Measurements from ENCODE around the gene DPP4.

GRCh38 chr2:162043132-162043531 is 30.9 kb downstream of the DPP4 start:
- TF ChIP-seq CTCF (conservative IDR thresholded peaks at IDR 0.05; ENCODE audit: low read depth, low read length) (no peak), RAD21 (IDR thresholded peaks at IDR 0.05; ENCODE audit: low read length) (no peak), RCOR1 (IDR thresholded peaks at IDR 0.05; ENCODE audit: insufficient replicate concordance, low read length) (no peak), USF2 (IDR thresholded peaks at IDR 0.05; ENCODE audit: low read depth, low read length) (no peak), MAZ (IDR thresholded peaks at IDR 0.05; ENCODE audit: borderline replicate concordance, low read depth, low read length) (no peak), SMC3 (IDR thresholded peaks at IDR 0.05; ENCODE audit: low read depth, low read length) (no peak), RFX5 (IDR thresholded peaks at IDR 0.05; ENCODE audit: low read depth, low read length) (no peak), CEBPB (IDR thresholded peaks at IDR 0.05; ENCODE audit: low read depth, low read length) (no peak), FOS (IDR thresholded peaks at IDR 0.05; ENCODE audit: low read depth, low read length) (no peak), POLR2A (IDR thresholded peaks at IDR 0.05; ENCODE audit: low read depth, low read length) (no peak)
- TF ChIP-seq, protein P1, sequence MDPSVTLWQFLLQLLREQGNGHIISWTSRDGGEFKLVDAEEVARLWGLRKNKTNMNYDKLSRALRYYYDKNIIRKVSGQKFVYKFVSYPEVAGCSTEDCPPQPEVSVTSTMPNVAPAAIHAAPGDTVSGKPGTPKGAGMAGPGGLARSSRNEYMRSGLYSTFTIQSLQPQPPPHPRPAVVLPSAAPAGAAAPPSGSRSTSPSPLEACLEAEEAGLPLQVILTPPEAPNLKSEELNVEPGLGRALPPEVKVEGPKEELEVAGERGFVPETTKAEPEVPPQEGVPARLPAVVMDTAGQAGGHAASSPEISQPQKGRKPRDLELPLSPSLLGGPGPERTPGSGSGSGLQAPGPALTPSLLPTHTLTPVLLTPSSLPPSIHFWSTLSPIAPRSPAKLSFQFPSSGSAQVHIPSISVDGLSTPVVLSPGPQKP (IDR thresholded peaks at IDR 0.05; ENCODE audit: borderline replicate concordance, low read depth, low read length): no peak
